Hippocampal formation (tissue), 2 donors: ENCODE measurements around the gene MAN2C1.
"Not testable (repeated sequence)": the region's sequence is repeated elsewhere in the genome, so short reads cannot be mapped to it uniquely, and the experiment has no call there.

ENCODE experiments used
- DNase-seq, 2 donors: peaks; one replicate each; lab custom pipeline; 2025; lab: John Stamatoyannopoulos, UW

MAN2C1 gene

DNA sequence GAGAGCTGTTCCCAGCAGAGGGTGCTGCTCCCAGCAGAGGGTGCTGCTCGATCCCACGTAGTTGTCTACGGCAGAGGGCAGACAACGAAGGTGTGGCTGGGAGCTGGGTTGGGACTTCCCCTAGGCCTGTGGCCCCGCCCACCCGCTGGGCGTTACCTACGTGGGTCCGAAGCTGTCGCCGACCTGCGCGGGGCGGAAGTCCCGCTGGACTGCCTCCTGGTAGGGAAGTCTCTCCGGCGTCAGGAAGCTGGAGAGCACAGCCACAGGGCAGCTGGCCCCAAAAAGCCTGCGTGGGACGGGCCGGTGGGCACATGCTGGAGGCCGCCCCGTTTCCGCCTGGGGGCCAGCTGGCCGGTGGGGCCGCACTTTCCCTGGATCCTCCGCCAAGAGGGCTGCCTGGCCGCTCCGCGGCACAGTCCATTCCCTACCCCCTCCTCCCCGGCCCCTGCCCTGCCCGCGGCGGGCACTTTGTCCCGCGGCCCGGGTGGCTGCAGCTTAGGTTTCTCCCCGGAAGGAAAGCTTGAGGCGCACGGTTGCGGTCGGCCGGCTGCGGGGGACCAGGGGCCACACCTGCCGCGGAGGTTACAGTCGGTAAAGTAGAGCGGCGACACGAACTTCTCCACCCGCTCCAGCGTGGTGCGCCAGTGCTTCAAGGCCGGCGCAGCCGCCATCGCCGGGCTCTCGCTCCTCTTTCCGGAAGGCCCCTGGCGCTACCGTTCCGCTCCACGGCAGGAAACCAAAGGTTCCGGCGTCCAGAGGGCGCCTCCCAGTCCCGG is at the start of gene MAN2C1:
TSS of gene MAN2C1 (minus strand) at position 695 of the 776 bp plus-strand sequence. CDS start at position 671, 24 bp downstream.
- DNase-seq: peak; percentile 82 to 85

DNA sequence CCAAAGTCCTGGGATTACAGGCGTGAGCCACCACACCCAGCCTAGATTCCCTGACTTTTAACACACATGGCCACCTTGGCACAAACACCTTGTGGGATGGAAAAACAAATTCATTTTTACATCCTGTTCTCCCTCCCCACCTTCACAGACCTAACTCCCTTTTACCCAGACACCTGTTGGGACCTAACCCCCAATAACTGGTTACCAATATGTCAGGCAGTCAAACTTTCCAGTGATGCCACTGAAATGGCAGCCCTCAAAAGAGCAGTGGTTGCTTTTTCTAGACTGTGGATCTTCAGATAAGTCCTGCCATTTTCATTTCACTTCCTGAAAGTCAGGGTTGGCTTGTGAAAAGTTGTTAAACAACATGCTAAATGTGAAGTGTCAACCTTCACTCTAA is 48.2 kb upstream of the MAN2C1 start:
- DNase-seq: no peak

DNA sequence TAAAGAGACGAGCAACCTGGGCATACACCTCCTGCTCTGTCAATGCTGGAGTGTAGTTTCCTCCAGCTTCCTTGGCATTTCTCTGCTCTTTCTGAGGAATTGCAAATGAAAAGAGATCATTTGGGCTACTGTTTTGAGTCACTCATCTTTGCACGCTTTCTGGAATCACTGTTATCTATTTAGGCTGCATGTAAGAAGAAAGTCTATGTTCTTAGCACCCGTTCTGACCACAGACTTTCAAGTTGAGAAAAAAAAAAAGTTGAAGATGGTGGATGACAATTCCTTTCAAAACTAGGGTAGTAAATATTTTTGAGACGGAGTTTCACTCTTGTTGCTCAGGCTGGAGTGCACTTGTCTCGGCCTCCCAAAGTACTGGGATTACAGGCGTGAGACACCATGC is 41.8 kb upstream of the MAN2C1 start:
- no peak for DNase-seq

DNA sequence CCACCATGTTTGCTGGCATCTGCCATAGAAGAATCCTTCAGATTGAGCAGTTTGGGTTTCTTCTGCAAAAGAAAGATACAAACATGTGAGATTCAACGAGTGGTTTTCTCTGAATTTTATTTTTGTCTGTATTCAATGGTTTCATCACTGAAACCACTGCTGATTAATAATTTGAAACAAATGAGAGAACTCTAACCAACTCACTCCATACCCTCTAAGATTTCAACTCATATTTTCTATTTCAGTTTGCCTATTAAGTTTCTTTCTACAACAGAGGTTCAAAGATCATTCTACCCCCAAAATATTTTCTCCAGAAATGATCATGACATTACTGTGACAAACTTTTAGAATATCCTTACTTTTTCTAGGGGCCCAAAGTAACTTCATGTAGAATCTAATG is 38.7 kb upstream of the MAN2C1 start:
- no peak for DNase-seq

DNA sequence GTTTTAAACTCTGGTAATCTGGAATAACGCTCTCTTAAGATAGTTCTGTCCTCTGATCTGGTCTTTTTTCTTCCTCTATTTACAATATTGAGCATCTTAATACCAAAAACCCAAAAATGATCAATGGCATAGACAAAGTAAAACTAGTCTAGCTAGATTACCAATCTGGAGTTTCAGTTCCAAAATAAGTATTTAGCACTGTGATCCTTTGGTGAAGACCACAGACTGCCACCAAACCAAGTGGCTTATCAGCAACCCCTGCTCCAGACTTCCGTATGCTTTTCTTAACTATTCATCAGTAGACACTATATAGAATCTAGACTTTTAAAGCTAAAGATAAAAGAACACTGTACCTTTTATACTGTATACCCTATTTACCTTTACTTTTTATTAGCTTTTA is 35.5 kb upstream of the MAN2C1 start:
- no peak for DNase-seq

DNA sequence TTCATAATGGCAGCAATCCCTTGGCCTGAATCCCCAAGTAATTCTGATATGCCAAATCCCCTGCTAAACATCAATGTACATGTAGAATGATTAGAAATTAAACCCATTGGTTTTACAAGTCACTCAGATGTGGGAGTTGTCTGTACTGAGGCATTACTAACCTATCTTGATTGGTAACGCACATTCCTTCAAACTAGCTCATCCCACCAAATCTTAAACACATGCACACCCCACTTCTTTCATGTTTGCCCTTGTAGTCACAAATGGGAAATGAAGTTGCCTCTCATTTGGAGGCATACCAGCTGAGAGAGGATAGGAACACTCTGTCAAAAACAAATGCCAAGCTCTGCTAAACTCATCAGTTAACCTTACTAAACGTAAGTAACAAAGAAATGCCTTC is 29.1 kb upstream of the MAN2C1 start:
- DNase-seq: no peak

DNA sequence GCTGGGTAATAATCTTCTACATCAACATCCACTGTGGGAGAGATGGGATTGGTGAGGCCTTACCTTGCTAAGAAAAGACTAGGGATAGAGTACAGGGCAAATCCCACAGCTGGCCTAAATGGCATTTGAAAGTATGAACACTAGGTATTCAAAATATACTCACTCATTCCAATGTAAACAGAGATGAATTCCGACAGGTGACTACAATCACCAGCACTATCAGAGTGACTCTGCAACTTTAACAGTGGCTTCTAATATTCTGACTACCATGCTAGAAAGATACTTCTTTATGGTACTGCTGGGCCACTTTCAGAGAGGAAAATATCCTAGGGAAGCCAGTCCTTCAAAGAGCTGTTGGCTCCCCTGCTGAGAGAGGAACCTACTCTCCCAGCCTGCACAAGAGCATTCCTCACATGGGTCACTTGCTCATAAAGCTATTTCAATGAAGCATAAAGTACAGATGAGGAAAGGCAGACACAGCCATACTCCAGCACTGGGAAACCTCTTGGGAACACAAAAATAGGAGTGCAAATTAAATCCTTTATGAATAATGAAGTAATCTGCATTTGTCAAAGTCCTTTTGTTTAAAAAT is 21.5 kb upstream of the MAN2C1 start:
- DNase-seq: no peak

DNA sequence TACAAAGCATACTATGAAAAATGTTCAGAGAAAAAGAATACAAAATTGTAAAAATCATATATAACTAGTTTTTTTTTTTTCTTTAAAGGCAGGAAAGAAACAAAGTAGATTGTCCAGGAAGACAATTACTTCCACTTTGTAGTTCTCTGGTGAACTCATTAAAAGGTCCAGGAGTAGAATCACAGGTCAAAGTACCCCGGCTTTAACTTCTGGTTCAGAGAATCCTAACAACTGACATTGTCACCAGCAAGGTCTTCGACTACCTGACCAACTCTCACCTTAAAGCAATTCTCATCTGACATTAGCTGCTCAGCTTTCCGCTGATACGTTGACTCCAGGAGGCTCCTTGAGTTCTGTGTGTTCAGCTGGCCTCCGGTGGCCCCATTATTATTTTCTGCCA is 15.6 kb upstream of the MAN2C1 start:
- DNase-seq: not testable (repeated sequence)

DNA sequence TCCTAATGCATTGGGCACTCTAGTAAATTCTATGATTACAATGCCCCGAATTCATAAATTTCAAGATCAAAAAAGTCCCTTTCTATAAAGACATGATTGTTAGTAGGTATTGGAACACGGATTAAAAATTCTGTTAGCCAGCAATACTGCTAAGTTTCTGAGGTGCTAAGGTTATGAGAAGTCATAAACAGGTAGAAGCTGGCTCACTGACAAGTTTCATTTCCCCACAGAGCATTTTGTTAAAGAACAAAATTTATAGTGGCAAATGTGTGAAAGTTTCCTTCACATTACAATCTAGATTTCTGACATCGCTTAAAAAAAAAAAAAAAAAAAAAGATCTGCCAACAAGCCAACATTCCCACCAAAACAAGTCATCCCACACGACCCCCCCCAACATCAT is 12.4 kb upstream of the MAN2C1 start:
- DNase-seq: no peak

DNA sequence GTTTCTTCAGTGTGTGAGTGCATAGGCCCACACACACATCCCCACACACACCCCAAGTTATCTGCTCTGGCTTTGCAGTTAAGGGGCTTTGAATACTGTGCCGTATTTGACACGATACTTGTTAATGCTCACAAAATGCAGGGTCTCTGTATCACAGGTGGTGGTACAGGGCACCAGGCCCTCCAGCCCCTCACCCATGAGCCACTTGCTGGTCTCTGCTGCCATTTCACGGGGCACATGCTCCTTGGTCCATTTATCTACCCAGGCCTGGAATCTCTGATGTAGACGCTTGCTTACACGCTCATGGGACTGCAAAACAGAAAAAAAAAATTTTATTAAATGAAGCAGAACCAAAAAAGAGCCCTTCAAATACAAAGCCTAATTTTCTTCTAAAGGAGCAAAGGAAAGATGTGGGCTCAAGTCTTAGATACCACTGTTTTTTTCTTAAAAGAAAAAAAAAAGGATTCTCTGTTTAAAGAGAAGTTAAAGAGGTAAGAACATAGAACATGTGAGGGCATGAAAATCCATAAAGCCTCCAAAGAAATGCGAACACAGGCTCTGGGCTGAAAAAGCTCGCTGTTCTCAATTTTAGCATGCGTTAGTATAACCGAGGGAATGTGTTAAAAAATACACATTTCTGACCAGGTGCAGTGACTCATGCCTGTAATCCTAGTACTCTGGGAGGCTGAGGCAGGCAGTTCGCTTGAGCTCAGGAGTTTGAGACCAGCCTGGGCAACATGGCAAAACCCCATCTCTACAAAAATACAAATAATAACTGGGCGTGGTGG is 3.7 kb upstream of the MAN2C1 start:
- no peak for DNase-seq

DNA sequence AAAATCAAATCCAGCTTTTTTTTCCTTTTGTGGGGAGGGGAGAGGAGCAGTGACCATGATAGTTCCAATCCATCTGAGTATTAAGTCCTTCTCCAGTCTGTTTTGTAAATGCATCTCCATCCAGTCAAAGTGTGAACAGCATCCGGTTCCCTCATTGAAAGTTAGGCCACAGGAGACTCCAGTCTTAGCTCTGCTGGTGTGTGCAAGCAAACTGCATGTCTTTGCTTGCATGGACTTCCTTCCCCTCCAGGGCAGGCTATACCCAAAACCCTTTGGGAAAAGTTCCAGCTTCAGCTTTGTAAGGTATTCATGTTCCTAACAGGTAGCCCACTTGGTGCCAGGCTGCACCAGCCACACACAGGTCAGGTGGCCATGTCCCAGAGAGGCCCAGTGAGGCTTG is 3.1 kb upstream of the MAN2C1 start:
- DNase-seq: no peak

DNA sequence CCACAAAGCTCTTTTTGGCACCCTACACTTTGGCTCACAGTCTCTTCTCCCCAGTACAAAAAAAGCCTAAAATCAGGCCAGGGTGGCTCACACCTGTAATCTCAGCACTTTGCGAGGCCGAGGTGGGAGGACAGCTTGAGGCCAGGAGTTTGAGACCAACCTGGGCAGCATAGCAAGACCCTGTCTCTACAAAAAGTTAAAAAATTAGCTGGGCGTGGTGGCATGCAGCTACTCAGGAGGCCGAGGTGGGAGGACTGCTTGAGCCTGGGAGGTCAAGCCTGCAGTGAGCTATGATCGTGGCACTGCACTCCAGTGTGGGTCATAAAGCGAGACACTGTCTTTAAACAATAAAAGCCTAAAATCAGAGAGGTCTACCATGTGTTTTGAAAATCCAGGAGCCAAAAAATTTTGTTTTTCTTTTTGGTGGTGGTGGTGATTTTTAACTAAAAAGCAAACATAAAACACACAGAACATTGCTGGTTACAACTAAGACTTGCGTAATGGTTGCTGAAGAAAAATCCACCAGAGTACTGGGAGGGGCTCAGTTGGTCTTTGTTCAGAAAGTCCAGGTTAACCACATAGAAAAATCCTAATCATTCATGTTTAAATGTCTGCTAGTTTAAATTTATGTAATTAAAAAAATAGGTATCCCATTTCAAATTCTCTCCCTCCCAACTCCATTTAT is 1.6 kb upstream of the MAN2C1 start:
- DNase-seq: no peak

DNA sequence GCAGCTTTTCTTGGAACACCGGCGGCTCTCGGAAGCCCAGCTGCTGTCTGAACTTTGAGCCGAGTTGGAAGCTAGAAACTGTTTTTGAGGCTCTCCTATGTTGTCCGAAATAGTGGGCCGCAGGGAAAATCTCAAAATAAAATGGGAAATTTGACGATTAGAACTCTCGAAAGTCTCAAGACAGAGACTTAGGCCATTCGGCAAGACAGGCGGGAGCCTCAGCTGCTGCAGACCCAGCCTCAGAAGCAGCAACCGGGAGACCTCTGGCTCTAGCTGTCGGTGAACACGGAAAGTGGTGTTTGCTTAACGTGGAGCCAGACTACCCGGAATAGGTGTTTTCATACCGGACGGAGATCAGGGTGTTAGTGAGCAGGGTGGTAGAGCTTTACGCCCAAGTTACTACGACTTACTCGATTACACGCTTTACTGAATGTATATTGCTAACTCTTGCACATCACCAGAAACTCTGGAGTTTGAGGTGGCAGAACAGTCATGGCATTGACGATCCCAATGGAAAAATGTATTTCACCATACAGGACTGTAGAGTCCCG is 357 bp upstream of the MAN2C1 start:
- no peak for DNase-seq

DNA sequence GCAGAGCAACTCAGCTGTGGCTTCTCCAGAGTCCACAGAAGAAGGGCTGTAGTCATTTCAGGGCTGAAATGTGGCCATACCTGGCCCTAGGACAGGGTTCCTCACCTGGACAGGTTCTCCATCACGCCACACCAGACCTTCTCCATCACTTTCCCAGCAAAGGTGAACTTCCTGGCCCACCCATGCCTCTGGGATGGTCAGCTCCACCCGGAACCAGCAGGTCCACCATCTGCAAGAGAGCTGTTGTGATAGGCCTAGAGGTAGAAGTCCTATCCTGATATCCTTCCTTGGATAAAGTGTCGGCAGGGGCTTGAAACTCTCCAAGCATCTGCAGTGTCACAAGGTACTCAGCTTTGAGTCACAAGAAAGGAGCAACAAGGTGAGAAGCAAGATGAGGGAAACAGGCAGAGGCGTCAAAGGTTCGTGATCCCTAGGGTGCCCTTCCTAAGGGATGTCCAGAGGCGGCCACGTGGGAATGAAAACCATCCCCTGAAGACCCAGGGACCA is 948 bp downstream of the MAN2C1 start:
- DNase-seq: no peak

DNA sequence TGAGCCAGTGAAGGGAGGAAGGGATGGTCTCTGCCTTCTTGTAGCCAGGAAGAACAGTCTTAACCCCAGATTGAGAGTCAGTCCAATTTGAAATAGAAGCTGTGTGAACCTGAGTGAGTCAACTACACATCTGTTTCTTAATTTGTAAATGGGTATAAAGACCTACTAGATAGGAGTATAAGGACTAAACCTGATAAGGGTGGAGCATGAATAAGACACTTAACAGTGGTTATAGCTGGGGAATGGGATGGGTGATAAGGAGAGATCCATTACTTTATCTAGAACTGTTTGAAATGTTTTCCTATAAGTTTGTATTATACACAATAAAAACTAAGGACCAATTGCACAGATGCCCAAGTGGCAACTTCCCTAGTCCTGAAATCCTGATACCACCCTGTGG is 1.4 kb downstream of the MAN2C1 start:
- no peak for DNase-seq

DNA sequence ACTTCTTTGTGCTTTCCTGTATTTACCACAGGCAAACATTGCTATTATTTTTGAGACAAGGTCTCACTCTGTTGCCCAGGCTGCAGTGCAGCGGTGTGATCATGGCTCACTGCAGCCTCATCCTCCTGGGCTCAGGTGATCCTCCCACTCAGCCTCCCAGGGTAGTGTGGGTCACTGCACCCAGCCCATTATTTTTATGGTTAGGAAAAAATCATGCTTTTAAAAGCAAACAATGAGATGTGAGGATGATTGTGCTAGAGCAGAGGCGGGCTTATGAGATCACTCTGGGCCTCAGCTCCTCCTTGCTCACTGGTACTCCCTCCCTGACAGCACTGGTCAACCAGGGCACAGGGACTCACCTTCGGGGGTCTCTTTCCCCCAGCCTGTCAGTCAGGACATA is 2.2 kb downstream of the MAN2C1 start:
- DNase-seq: no peak

DNA sequence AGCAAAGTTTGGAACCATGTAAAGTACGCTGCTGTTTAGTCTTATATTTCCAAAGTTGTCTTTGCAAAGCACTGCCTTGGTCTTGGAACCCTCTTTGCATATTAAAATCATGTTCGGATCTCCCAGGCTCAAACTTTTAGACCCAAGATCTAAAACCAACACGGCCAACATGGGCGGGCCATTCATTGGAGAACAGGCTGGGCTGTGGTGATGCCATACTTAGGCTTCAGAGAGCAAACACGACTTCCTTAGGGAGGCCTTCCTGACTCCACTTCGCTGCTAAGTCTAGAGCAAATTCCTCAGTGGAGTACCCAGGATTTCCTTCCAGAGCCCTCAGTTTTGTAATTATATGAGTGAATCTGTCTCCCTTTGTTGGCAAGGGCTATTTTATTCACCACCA is 3.5 kb downstream of the MAN2C1 start:
- no peak for DNase-seq

DNA sequence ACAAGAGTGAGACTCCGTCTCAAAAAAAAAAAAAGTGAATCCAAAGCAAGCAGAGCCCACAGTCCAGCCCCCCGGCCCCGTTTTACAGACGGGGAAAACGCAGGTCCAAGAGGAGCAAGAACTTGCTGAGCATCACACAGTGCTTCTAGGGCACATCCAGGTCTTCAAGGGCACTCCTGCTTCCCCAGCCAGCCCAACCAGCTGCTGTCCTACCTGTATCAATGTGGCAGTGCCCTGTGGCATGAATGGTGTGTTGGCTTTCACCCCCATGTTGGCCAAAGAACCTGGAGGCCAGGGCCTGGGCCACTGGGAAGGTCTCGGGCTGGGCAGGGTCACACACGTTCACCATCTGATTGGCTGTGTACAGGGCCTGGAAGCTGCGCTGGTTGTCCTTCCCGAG is 4.6 kb downstream of the MAN2C1 start:
- no peak for DNase-seq

DNA sequence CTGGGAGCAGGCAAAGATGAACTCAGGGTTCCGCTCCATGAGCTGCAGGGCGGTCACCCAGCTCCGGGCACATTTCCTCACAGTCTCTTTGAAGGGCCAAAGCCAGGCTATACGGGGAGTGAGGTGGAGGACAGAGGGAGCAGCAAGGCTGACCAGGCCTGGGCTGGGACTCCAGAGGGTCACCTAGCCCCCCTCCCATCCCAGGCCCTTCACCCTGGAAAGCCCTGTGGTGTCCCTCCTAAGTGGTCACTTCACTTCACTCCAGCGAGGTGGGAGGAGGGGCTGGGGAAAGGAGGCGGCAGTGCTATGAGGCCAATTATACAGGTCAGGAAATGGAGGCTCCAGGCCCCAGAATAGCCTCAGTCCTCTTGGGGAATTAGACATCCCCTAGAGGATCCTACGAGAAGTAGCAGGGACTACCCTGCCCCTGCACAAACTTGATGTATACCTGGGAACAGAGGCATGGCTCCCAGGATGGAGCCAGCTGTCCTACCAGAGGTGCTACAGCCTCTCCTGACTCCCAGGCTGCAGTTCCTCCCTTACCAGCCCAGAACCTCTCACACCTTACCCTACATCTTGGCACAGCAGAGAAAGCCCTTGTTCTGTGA is 5.7 kb downstream of the MAN2C1 start:
- DNase-seq: no peak

DNA sequence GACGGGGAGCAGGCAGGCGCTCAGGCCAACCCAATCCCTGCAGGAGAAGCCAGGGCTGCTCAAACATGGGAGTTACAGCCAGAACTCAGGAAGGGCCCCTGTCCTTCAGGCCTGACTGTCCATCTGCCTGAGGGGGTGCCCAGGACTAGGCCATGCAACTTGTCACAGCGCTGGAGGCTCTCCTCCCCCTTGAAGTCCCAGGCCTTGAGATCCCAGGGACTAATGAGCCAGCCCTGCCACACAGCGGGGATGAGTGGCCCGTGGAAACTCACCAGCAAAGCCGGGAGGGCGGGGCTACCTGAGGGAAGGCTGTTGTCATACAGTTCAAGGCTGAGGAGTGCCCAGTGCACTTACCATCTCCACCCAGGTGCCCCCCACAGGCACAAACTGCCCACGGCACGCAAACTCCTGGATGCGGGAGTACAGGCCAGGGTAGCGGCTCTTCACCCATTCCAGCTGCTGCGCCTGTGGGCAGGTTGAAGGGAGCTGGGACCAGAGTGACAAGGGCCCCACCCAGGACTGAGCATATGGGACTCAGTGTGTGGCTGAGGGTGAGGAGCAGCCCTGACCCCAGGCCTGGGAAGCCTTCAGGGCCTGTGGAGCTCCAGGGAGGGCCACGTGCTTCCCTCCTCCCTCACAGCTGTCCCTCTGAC is 6.3 kb downstream of the MAN2C1 start:
- no peak for DNase-seq
